Measurements from ENCODE around the gene ST8SIA4.
A peak's percentile ranks its signal among the peaks of the same experiment; 100 is the strongest.

Gene ST8SIA4
- total RNA-seq = 74.7 to 92.3 reads per million in 2 donors

GRCh38 chr5:100903039-100903887 lies at the start of gene ST8SIA4:
TSS of gene ST8SIA4 (minus strand) at chr5:100903282. CDS start at chr5:100902955, 327 bp downstream.
- DNase-seq = peak; percentile 70

GRCh38 chr5:100950985-100951384 lies 47.9 kb upstream of the ST8SIA4 start:
- DNase-seq = no peak

- no peak for DNase-seq
Measured at GRCh38 chr5:100913298-100913697, 10.2 kb upstream of the ST8SIA4 start.

- no peak for DNase-seq
Measured at GRCh38 chr5:100909034-100909433, 6.0 kb upstream of the ST8SIA4 start.

- no peak for DNase-seq
Measured at GRCh38 chr5:100905259-100905914, 2.3 kb upstream of the ST8SIA4 start.

- DNase-seq = no peak
Measured at GRCh38 chr5:100904259-100904861, 1.3 kb upstream of the ST8SIA4 start.

GRCh38 chr5:100902440-100903038 lies 543 bp downstream of the ST8SIA4 start:
- no peak for DNase-seq

GRCh38 chr5:100901821-100902341 lies 1.2 kb downstream of the ST8SIA4 start:
- DNase-seq = no peak

- DNase-seq = peak; percentile 75
Measured at GRCh38 chr5:100900796-100901781, 2.0 kb downstream of the ST8SIA4 start.

GRCh38 chr5:100900142-100900795 lies 2.8 kb downstream of the ST8SIA4 start:
- no peak for DNase-seq

GRCh38 chr5:100899675-100900074 lies 3.4 kb downstream of the ST8SIA4 start:
- DNase-seq = no peak

GRCh38 chr5:100898504-100899346 lies 4.4 kb downstream of the ST8SIA4 start:
- DNase-seq = no peak

GRCh38 chr5:100896054-100896453 lies 7.0 kb downstream of the ST8SIA4 start:
- no peak for DNase-seq

- no peak for DNase-seq
Measured at GRCh38 chr5:100890461-100891008, 12.5 kb downstream of the ST8SIA4 start.

GRCh38 chr5:100889896-100890295 lies 13.2 kb downstream of the ST8SIA4 start:
- DNase-seq = no peak

GRCh38 chr5:100889165-100889743 lies 13.8 kb downstream of the ST8SIA4 start:
- DNase-seq = no peak

- DNase-seq = no peak
Measured at GRCh38 chr5:100877274-100877673, 25.8 kb downstream of the ST8SIA4 start.

- DNase-seq = no peak
Measured at GRCh38 chr5:100872408-100873190, 30.5 kb downstream of the ST8SIA4 start.
